SH-SY5Y (cell line): Measurements from ENCODE around the gene TSPAN14.

Source experiments
- GATA2 ChIP-seq: IDR thresholded peaks from 2 replicates; pipeline ENCODE4 v1.6.1; 2011; ENCODE audit warnings: mild to moderate bottlenecking, low read depth, low read length
- GATA3 ChIP-seq: IDR thresholded peaks from 2 replicates; pipeline ENCODE4 v1.6.1; 2011; ENCODE audit warnings: low read depth, mild to moderate bottlenecking, low read length, moderate library complexity

DNA sequence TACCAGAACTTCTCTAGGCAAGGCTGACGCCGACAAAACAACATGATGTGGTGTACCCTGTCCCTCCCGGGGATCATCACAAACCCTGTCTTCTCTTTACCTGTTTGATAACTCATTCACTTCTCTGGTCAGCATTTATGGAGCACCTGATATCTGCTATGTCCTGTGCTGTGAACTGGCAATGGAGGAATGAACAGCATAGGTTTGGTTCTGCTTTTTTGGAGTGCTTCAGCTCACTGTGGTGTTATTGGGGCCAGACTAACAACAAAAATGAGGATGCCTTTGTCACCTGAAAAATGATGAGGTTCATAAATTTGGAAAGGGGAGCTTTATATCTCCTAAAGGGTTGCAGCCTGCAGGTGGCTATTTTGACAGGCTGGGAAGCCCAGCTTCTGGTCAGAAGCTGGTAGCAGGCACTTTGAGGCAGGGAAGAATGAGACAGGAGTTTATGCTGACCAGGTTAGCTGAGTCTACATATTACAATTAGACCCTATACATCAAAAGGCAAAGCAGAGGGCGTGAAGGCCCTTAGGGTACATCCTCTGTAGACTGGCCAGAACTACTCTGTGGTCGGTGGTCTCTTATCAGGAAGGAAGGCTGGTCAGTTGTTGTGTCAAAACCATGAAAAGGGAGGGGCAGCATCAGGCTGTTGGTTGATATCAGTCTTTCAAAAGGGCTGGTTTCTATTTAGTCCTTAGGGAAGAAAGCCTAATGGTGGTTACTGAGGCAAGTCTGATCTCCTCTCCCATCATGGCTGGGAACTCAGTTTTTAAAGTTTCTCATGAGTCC, 125.9 kb downstream of the TSPAN14 start:
- TF ChIP-seq GATA2 (no peak), GATA3 (no peak)
